IPS DF 4.7 (cell line): Measurements from ENCODE around the gene DSTN.

Source experiments
- DNase-seq: peaks from one replicate; pipeline ENCODE4 v3.0.0-alpha.2; 2013; ENCODE audit warnings: low spot score; ENCODE audit errors: extremely low read depth

The DSTN gene

DNA sequence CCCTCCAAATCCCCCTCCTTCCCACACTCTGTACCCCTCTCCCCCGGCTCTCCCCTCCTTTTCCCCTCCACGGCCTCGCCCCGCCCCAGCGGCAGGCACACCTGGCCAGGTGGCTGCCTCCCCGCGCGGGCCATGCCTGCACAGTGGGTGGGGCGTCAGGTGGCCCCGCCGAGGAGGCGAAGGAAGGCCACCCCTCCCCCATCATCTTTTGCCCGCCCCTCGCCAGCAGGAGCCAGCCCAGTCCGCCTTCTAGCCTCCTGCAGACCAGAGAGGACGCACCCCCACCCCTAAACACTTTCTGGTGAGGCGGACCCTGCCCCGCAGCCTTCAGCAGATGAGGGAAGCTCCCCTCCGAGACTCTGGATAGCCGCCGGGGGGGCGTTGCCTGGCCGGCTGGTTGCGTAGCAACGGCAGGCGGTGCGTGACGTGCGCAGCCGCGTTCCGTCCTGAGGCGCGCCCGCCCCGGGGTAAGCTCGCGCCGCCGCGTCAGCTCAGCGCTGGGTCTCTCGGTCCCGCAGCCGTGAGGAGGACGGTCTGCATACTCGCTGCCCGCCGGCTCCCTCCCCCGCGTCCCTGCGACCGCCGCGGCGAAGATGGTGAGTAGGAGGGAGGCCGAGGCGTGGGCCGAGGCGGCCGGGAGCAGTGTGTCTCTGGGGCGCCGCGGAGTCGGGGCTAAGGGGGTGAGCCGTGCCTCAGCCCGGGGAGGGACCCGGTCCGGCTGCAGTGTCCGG, at the start of gene DSTN:
DSTN (plus strand) TSS at position 460 of the 731 bp plus-strand sequence; CDS start at position 594, 134 bp downstream.
- DNase-seq = peak; percentile 79

- DNase-seq = no peak
These were observed 49.3 kb upstream of the DSTN start for GRCh38 chr20:17520583-17520982.

- no peak for DNase-seq
These were observed 47.3 kb upstream of the DSTN start for GRCh38 chr20:17522528-17522927.

GRCh38 chr20:17523326-17523725, 46.5 kb upstream of the DSTN start:
- no peak for DNase-seq

DNA sequence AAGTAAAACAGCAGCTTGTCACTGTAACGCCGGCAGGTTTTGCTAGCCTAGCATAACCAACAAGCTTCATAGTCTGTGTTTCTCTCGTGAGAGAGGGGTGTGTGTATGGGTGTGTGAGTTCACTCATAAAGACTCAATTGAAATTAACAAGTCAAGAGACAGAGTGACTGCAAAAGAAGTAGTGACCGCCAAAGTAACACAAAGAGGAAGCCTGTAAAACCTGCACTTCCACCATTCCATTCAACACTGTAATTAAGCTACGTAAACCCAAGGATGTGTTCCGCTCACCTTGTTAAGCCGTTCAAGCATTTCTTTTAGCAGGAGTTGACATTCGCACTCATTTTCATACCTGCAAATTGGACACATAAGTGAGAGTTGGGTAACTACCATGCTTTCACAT, 45.3 kb upstream of the DSTN start:
- no peak for DNase-seq

GRCh38 chr20:17525132-17525531, 44.7 kb upstream of the DSTN start:
- DNase-seq = no peak

- DNase-seq = no peak
These were observed 44.2 kb upstream of the DSTN start for GRCh38 chr20:17525650-17526049.

DNA sequence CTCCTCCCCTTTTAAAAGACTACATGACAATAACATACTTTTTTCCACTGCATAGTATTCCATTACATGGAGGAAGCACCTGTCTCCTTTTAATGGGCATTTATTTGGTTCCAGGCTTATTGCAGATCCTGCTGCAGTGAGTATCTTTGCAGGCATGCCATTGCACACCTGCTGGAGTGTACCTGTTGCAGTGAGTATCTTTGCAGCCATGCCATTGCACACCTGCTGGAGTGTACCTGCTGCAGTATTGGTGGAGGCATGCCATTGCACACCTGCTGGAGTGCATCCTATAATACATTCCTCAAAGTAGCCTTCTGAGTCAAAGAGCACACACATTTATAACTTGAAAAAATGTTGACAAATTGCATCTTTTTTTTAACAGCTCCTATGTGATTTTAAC, 40.3 kb upstream of the DSTN start:
- no peak for DNase-seq

GRCh38 chr20:17530153-17530552, 39.7 kb upstream of the DSTN start:
- DNase-seq = no peak

- DNase-seq = no peak
These were observed 38.9 kb upstream of the DSTN start, which contains the start of gene BFSP1 for GRCh38 chr20:17530716-17531664. Gene BFSP1, minus strand, starts transcription at chr20:17531379. Its CDS starts 50 bp downstream, at chr20:17531329.

GRCh38 chr20:17531665-17532025, 38.2 kb upstream of the DSTN start:
- DNase-seq = no peak

GRCh38 chr20:17533396-17533795, 36.5 kb upstream of the DSTN start:
- DNase-seq = no peak

DNA sequence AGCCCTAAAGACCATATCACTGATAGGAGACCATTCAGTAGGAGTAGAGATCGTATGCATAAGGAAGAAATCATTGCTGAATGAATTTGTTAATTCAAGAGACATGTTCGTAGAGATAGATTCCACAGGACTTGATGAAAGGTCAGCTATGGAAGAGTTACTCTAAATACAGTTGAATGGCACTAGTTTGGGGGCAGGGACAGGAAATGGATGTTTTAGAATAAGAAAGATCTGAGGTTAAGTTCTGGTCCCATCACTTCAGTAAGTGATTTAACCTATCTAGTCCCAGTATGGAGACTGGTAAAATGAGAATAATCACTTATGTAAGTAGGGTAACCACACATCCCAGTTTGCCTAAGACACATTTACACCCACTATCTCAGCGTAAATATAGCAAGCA, 35.8 kb upstream of the DSTN start:
- DNase-seq = no peak

DNA sequence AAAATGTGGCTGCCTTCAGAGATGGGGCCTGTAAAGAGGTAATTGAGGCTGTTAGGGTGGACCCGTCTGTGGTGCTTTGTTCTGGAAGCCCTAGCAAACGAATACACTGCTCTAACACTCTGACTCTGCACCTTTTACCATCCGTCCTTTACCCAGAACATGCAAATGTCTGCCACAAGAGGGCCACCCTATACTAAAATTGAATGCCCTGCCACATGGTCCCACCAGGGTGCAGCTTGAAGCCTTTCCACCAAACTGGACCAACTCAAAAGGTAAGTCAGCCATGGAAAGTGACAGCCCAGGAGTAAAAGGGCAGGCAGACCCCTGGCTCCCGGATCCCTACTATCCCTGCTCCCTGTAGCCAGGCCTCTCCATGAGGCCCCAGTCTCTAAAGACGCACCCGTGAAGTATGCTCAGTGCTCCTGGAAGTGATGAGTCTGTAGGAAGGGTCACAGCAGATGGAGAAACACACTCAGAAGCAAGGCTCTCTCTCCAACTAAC, 32.9 kb upstream of the DSTN start:
- DNase-seq = no peak

DNA sequence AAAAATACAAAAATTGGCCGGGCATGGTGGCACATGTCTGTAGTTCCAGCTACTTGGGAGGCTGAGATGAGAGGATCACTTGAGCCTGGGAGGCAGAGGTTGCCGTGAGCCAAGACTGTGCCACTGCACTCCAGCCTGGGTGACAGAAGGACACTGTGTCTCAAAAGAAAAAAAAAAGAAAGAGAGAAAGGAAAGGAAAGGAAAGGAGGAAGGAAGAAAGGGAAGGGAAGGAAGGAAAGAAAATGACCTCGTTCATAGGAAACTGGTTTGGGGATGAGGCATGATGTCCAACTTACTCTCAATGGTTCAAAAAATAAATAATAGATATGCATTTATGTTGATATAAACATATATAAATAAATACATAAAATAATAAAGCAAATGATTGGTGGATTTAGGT, 31.9 kb upstream of the DSTN start:
- no peak for DNase-seq

GRCh38 chr20:17538517-17539170, 31.2 kb upstream of the DSTN start:
- no peak for DNase-seq

GRCh38 chr20:17541596-17541995, 28.3 kb upstream of the DSTN start:
- no peak for DNase-seq

GRCh38 chr20:17541996-17542395, 27.9 kb upstream of the DSTN start:
- DNase-seq = no peak

DNA sequence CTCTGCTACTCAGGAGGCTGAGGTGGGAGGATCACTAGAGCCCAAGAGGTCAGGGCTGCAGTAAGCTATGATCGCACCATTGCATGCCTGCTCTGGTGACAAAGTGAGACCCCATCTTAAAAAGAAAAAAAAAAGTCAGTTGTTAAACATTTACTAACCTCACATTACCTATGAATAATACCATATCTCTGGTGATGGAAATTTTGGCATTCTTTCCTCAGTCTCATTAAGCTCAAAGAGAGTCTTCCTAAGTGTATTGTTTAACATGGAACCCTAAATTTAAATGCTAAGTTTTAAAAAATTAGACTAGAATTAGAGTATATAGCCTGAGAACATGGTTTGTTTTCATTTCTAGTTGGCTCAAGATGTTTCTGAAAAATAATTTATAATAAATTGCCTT, 27.4 kb upstream of the DSTN start:
- no peak for DNase-seq

- DNase-seq = no peak
These were observed 26.9 kb upstream of the DSTN start for GRCh38 chr20:17542993-17543412.

- no peak for DNase-seq
These were observed 26.2 kb upstream of the DSTN start for GRCh38 chr20:17543531-17544131.
